ENCODE results near the gene PLEKHA1.

Gene PLEKHA1

GRCh38 chr10:122326806-122327205 is 47.7 kb upstream of the PLEKHA1 start:
- Histone ChIP-seq H3K79me2 (ENCODE audit: insufficient read depth, low read length) (no peaks in the 10 kb centered on the region), H3K4me2 (ENCODE audit: low read length) (no peak overlapping the region), H3K4me3 (ENCODE audit: low read depth, low read length, poor library complexity, severe bottlenecking) (no peak overlapping the region), H3K9ac (ENCODE audit: low read length) (no peak overlapping the region), H3K36me3 (ENCODE audit: insufficient read depth, low read length) (no peaks in the 10 kb centered on the region), H2AFZ (ENCODE audit: low read length) (no peak overlapping the region), H3K27ac (ENCODE audit: low read depth, low read length, poor library complexity, severe bottlenecking) (no peak overlapping the region), H3K4me1 (ENCODE audit: insufficient read depth, low read length, severe bottlenecking) (no peaks in the 10 kb centered on the region), H3K9me2 (ENCODE audit: low read depth, low read length) (no peaks in the 10 kb centered on the region), H3K27me3 (ENCODE audit: insufficient read depth, low read length) (no peaks in the 10 kb centered on the region), H4K20me1 (ENCODE audit: insufficient read depth, low read length) (no peaks in the 10 kb centered on the region), H3F3A (ENCODE audit: insufficient read depth, low read length) (no peaks in the 10 kb centered on the region), H3K9me3 (ENCODE audit: low read length) (no peaks in the 10 kb centered on the region)
- no peak for TF ChIP-seq CTCF (IDR thresholded peaks at IDR 0.05; ENCODE audit: low read length)
- no peak for TF ChIP-seq EZH2 (IDR thresholded peaks at IDR 0.05; ENCODE audit: borderline replicate concordance, low read length)

GRCh38 chr10:122327237-122328206 is 47.0 kb upstream of the PLEKHA1 start:
- no peaks in the 10 kb centered on the region for H3K79me2 ChIP-seq (ENCODE audit: insufficient read depth, low read length)
- TF ChIP-seq EZH2 (IDR thresholded peaks at IDR 0.05; ENCODE audit: borderline replicate concordance, low read length) (no peak), CTCF (IDR thresholded peaks at IDR 0.05; ENCODE audit: low read length) (no peak)
- no peaks in the 10 kb centered on the region for H3K9me2 ChIP-seq (ENCODE audit: low read depth, low read length)
- H3K4me2 ChIP-seq (ENCODE audit: low read length) = no peak overlapping the region
- H3F3A ChIP-seq (ENCODE audit: insufficient read depth, low read length) = no peaks in the 10 kb centered on the region
- H3K27ac ChIP-seq (ENCODE audit: low read depth, low read length, poor library complexity, severe bottlenecking) = no peak overlapping the region
- no peaks in the 10 kb centered on the region for H3K36me3 ChIP-seq (ENCODE audit: insufficient read depth, low read length)
- H4K20me1 ChIP-seq (ENCODE audit: insufficient read depth, low read length) = no peaks in the 10 kb centered on the region
- H2AFZ ChIP-seq (ENCODE audit: low read length) = no peak overlapping the region
- H3K4me1 ChIP-seq (ENCODE audit: insufficient read depth, low read length, severe bottlenecking) = no peaks in the 10 kb centered on the region
- H3K27me3 ChIP-seq (ENCODE audit: insufficient read depth, low read length) = no peaks in the 10 kb centered on the region
- no peak overlapping the region for H3K9ac ChIP-seq (ENCODE audit: low read length)
- H3K4me3 ChIP-seq (ENCODE audit: low read depth, low read length, poor library complexity, severe bottlenecking) = no peak overlapping the region
- H3K9me3 ChIP-seq (ENCODE audit: low read length) = no peaks in the 10 kb centered on the region

GRCh38 chr10:122328676-122329075 is 45.8 kb upstream of the PLEKHA1 start:
- Histone ChIP-seq H3K9ac (ENCODE audit: low read length) (no peak overlapping the region), H3K4me3 (ENCODE audit: low read depth, low read length, poor library complexity, severe bottlenecking) (no peak overlapping the region), H3K79me2 (ENCODE audit: insufficient read depth, low read length) (no peaks in the 10 kb centered on the region), H3K4me2 (ENCODE audit: low read length) (no peak overlapping the region), H2AFZ (ENCODE audit: low read length) (no peak overlapping the region), H3K27me3 (ENCODE audit: insufficient read depth, low read length) (no peaks in the 10 kb centered on the region), H3K4me1 (ENCODE audit: insufficient read depth, low read length, severe bottlenecking) (no peaks in the 10 kb centered on the region), H3K9me2 (ENCODE audit: low read depth, low read length) (no peaks in the 10 kb centered on the region), H3K27ac (ENCODE audit: low read depth, low read length, poor library complexity, severe bottlenecking) (no peak overlapping the region), H3K36me3 (ENCODE audit: insufficient read depth, low read length) (no peaks in the 10 kb centered on the region), H3K9me3 (ENCODE audit: low read length) (no peaks in the 10 kb centered on the region), H4K20me1 (ENCODE audit: insufficient read depth, low read length) (no peaks in the 10 kb centered on the region), H3F3A (ENCODE audit: insufficient read depth, low read length) (no peaks in the 10 kb centered on the region)
- TF ChIP-seq CTCF (IDR thresholded peaks at IDR 0.05; ENCODE audit: low read length) (no peak), EZH2 (IDR thresholded peaks at IDR 0.05; ENCODE audit: borderline replicate concordance, low read length) (no peak)

Data from OCI-LY1 (cell line).